ENCODE measurements around the gene CACNA2D2.

The CACNA2D2 gene

GRCh38 chr3:50322386-50323091 is 180.9 kb downstream of the CACNA2D2 start, which contains the start of gene HYAL2:
Gene HYAL2 (minus strand): TSS chr3:50322745. CDS start chr3:50320489, 2,256 bp downstream.
- DNase-seq, result no peak

- DNase-seq, result no peak
Measured at GRCh38 chr3:50322115-50322385, 181.4 kb downstream of the CACNA2D2 start.

- peak; percentile 82 for DNase-seq
Measured at GRCh38 chr3:50321336-50322114, 181.9 kb downstream of the CACNA2D2 start.

GRCh38 chr3:50320853-50321335 is 182.5 kb downstream of the CACNA2D2 start:
- peak; percentile 42 for DNase-seq

- DNase-seq, result no peak
Measured at GRCh38 chr3:50319894-50320625, 183.4 kb downstream of the CACNA2D2 start.

- DNase-seq, result no peak
Measured at GRCh38 chr3:50319181-50319893, 184.1 kb downstream of the CACNA2D2 start.

GRCh38 chr3:50318615-50319014 is 184.8 kb downstream of the CACNA2D2 start:
- DNase-seq, result no peak

- no peak for DNase-seq
Measured at GRCh38 chr3:50318163-50318562, 185.3 kb downstream of the CACNA2D2 start.

- DNase-seq, result no peak
Measured at GRCh38 chr3:50317300-50317699, 186.1 kb downstream of the CACNA2D2 start.

GRCh38 chr3:50316657-50317242 is 186.7 kb downstream of the CACNA2D2 start:
- peak; percentile 46 for DNase-seq

- no peak for DNase-seq
Measured at GRCh38 chr3:50314816-50315215, 188.6 kb downstream of the CACNA2D2 start.

GRCh38 chr3:50314342-50314741 is 189.1 kb downstream of the CACNA2D2 start:
- DNase-seq, result no peak
